Natural killer cell treated with Interleukin-12 subunit alpha and Interleukin-12 subunit beta and Interleukin-15 and Interleukin-18, amount 100 ng/mL, for 72 hours (primary cell): ENCODE data around the gene NT5C1B. TPM values are rescaled to one million over a fixed set of nuclear protein-coding genes. Genes with fewer than 3 reads are reported as not detected.

Experiments
- ATAC-seq, 2 donors: fragments of 150-1000 bp; cut with Tn5 transposase in 1 of 2; sonication (Bioruptor Pico), chemical (Tn5 transposase) in 1 of 2; 2 replicates each; pipeline ENCODE4 v1.10.0; 2021
- DNase-seq: peaks from one replicate; pipeline ENCODE4 v3.0.0; 2022; ENCODE audit warnings: low spot score
- H3K27ac Mint-ChIP-seq, 2 donors: 1 replicate in 1 of 2; 2 replicates in 1 of 2; pipeline ENCODE4 v1.8.0; 2022; ENCODE audit warnings: mixed read lengths in 2 of 2, mild to moderate bottlenecking in 1 of 2, moderate library complexity in 1 of 2
- H3K27me3 Mint-ChIP-seq, 2 donors: 1 replicate in 1 of 2; 2 replicates in 1 of 2; pipeline ENCODE4 v1.8.0; 2022; ENCODE audit warnings: mixed read lengths in 2 of 2
- H3K36me3 Mint-ChIP-seq: one replicate; pipeline ENCODE4 v1.8.0; 2022; ENCODE audit warnings: mixed read lengths
- H3K4me1 Mint-ChIP-seq, 2 donors: 1 replicate in 1 of 2; 2 replicates in 1 of 2; pipeline ENCODE4 v1.8.0; 2022; ENCODE audit warnings: low read depth in 2 of 2, mixed read lengths in 2 of 2, mild to moderate bottlenecking in 1 of 2
- H3K4me3 Mint-ChIP-seq: one replicate; pipeline ENCODE4 v1.8.0; 2022; ENCODE audit warnings: mixed read lengths
- H3K9me3 Mint-ChIP-seq: 2 replicates; pipeline ENCODE4 v1.8.0; 2022; ENCODE audit warnings: mixed read lengths
- total RNA-seq, 2 donors: library from RNA; stranded (reverse); gene quantifications; one replicate each; pipeline ENCODE4 v1.2.3, GENCODE V29; 2022

The NT5C1B gene
- total RNA-seq, 2 donors from 2014 or later = not detected

DNA sequence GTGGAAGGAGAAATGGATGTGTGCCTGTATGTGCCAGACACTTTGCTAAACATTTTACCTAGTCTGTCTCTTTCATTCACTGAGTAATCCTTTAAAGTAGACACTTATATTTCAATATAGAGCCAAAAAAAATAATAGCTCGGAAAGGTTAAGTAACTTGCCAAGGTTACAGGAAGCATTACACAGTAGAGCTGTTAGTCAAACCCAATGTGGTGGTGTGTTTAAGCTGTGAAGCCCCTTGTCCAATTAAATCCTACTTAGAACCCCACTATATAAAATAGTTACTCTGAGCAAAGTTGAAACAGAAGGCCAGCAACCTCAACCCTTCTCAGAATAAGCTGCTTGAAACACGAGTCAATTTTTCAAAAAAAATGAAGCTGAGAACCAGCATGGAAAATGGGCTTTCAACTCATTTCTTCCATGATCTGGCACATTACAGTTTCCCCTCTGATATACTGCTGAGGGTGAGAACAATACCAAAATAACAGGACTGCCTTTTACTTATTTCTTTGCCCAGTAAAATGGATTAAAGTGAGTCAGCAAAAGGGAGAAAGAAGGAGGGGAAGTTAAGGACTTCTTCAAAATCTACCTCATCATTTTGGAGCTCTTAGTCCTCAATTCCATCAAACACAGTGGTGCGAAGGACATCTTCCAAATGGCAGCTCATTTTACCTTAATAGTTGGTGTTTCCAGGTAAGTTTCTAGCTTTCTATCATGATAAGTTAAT is 36.9 kb downstream of the NT5C1B start:
- Mint-ChIP-seq H3K27ac (no peak overlapping the region), H3K4me1 (peaks cover 5 to 11% of the 10 kb centered on the region in 2 donors), H3K9me3 (no peaks in the 10 kb centered on the region), H3K4me3 (no peak overlapping the region), H3K27me3 (no peaks in the 10 kb centered on the region), H3K36me3 (peaks cover 13% of the 10 kb centered on the region)
- no peak for DNase-seq
- ATAC-seq = no peak

DNA sequence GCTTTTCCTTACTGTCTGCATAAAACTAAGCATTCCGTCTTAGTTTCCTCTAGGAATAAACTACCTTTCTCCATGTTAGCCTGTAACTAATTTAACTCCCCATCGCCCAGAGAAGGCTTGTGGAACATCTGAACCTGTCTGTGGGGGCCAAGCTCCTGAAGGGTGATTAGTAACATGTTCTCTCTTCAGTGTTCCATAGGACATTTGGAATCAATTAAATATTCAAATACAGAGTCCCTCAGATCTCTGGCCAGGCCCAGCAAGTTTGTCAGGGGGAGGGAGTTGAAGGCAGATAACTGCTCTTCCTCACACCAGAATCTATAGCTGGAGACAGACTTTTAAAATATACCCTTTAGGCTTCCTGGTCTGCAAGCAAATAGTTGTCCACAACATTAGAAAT is 37.7 kb downstream of the NT5C1B start:
- ATAC-seq (no peak), DNase-seq (no peak)
- no peaks in the 10 kb centered on the region for H3K9me3 Mint-ChIP-seq
- peaks cover 13% of the 10 kb centered on the region for H3K36me3 Mint-ChIP-seq
- no peak overlapping the region for H3K4me3 Mint-ChIP-seq
- H3K27ac Mint-ChIP-seq = no peak overlapping the region
- no peaks in the 10 kb centered on the region for H3K27me3 Mint-ChIP-seq
- peaks cover 5 to 11% of the 10 kb centered on the region in 2 donors for H3K4me1 Mint-ChIP-seq

DNA sequence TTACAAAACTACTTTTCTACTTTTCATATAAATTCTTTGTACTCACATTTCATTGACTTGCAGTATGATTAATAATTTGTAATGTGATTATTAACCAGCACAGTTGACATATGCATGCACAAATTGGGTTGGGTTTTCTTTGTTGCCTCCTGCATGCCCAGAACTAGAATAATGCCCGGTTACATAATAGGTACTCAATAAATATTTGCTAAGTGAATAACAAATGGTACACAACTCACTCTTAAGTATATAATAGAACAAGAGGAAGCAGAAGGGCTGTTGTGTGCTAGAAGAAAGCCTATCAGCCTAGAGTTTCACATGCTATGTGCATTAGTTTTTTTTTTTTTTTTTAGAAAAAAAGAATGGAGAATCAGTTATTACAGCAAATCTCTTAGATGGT is 38.2 kb downstream of the NT5C1B start:
- Mint-ChIP-seq H3K27me3 (no peaks in the 10 kb centered on the region), H3K27ac (no peak overlapping the region), H3K4me1 (peaks cover 5 to 11% of the 10 kb centered on the region in 2 donors), H3K9me3 (no peaks in the 10 kb centered on the region), H3K4me3 (no peak overlapping the region), H3K36me3 (peaks cover 13% of the 10 kb centered on the region)
- DNase-seq = no peak
- no peak for ATAC-seq

DNA sequence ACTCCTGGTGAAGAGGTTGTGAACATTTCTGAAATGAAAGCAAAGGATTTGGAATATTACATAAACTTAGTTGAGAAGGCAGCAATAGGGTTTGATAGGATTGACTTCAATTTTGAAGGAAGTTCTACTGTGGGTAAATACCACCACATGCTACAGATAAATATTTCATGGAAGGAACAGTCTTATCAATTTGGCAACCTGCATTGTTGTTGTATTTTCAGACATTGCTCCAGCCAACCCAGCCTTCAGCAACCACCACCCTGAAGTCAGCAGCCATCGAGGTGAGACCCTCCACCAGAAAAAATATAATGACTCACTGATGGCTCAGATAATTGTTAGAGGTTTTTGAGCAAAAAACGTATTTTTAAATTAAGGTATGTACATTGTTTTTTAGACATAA is 38.9 kb downstream of the NT5C1B start:
- Mint-ChIP-seq H3K27me3 (no peaks in the 10 kb centered on the region), H3K36me3 (peaks cover 12% of the 10 kb centered on the region), H3K4me1 (peaks cover 5 to 11% of the 10 kb centered on the region in 2 donors), H3K9me3 (no peaks in the 10 kb centered on the region), H3K4me3 (no peak overlapping the region), H3K27ac (no peak overlapping the region)
- DNase-seq (no peak), ATAC-seq (no peak)

DNA sequence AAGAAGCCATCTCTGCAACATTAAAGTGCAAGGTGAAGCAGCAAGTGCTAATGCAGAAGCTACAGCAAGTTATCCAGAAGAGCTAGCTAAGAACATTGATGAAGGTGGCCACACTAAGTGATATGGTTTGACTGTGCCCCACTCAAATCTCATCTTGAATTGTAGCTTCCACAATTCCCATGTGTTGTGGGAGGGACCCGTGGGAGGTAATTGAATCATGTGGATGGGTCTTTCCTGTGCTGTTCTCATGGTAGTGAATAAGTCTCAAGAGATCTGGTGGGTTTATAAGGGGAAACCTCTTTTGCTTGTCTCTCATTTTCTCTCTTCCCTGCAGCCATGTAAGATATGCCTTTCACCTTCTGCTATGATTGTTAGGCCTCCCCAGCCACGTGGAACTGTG is 40.3 kb downstream of the NT5C1B start:
- no peak overlapping the region for H3K4me3 Mint-ChIP-seq
- no peak for DNase-seq
- H3K9me3 Mint-ChIP-seq = no peaks in the 10 kb centered on the region
- H3K36me3 Mint-ChIP-seq = no peaks in the 10 kb centered on the region
- ATAC-seq = no peak
- H3K27ac Mint-ChIP-seq = no peak overlapping the region
- peaks cover 2 to 11% of the 10 kb centered on the region in 2 donors for H3K4me1 Mint-ChIP-seq
- H3K27me3 Mint-ChIP-seq = no peaks in the 10 kb centered on the region

DNA sequence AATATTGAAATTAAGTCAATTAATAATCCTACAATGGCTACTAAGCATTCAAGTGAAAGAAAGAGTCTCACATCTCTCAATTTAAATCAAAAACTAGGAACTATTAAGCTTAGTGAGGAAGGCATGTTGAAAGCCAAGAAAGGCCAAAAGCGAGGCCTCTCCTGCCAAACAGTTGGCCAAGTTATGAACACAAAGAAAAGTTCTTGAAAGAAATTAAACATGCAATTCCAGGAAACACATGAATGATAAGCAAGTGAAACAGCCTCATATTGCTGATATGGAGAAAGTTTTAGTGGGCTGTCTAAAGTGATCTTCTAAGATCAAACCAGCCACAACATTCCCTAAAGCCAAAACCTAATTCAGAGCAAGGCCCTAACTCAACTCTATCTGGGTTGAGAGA is 40.7 kb downstream of the NT5C1B start:
- ATAC-seq = no peak
- DNase-seq = no peak
- no peak overlapping the region for H3K4me3 Mint-ChIP-seq
- H3K9me3 Mint-ChIP-seq = no peaks in the 10 kb centered on the region
- H3K36me3 Mint-ChIP-seq = no peaks in the 10 kb centered on the region
- no peaks in the 10 kb centered on the region for H3K27me3 Mint-ChIP-seq
- H3K4me1 Mint-ChIP-seq = peaks cover 2 to 11% of the 10 kb centered on the region in 2 donors
- H3K27ac Mint-ChIP-seq = no peak overlapping the region

DNA sequence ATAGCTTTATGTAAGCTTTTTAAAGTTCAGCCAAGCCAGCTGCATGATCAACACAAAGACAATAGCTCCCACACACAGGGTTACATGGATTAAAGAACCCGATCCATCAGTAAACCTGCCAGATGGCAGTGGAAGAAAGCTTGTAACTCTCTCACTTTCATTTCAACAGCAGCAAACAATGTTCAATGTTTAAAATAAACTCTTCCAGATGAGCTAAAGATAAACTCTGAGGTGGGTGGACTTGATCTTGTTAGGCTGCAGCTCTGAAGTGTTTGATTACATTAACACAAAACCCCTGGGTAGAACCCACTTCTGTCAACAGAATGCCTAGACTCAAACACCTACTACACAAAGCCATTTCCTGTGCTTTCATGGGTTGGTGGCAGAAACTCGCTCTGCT is 42.8 kb downstream of the NT5C1B start:
- Mint-ChIP-seq H3K27me3 (peaks cover 2 to 5% of the 10 kb centered on the region in 2 donors), H3K9me3 (peaks cover 2% of the 10 kb centered on the region), H3K36me3 (peaks cover 5% of the 10 kb centered on the region), H3K27ac (no peak overlapping the region), H3K4me3 (no peak overlapping the region), H3K4me1 (peaks cover 0 to 6% of the 10 kb centered on the region in 2 donors)
- ATAC-seq (no peak), DNase-seq (no peak)

DNA sequence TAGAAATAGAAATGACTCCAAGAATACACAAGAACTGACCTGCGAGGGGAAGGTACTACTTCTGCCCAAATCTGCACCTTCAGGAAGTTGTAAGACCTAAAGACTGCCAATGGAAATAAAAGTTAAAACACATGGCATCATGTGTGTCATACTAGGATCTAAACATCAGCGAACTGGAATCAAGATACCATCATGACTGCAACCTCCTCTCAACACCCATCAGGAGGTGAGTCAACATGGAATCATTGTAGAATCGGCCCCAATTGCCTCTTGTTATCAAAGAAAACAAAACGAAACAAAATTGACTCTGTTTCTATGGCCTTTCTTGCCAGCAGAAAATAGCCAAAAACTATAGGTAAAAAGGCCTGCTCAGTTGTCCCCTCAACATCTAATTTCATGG is 44.0 kb downstream of the NT5C1B start:
- DNase-seq = no peak
- no peak for ATAC-seq
- Mint-ChIP-seq H3K27me3 (peaks cover 2 to 5% of the 10 kb centered on the region in 2 donors), H3K36me3 (peaks cover 12% of the 10 kb centered on the region), H3K9me3 (peaks cover 2% of the 10 kb centered on the region), H3K27ac (no peak overlapping the region), H3K4me3 (no peak overlapping the region), H3K4me1 (no peaks in the 10 kb centered on the region)

DNA sequence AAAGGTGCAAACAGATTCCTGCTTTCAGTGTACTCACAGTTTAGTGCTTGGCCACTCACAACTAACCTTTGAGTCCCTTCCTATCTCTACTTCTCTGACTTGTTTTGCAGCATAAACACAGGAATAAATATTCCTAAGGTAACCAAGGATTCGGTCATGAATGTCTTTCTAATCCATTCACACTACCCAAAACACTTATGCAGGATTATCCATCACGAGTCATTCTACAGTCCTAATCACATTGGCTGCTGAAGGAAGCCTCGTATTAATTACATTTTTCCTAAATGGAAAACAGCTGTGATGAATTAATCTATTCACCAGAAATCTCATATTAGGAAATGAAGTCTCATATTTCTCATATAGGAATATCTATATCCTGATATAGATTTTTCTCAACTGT is 45.2 kb downstream of the NT5C1B start:
- H3K4me1 Mint-ChIP-seq = no peaks in the 10 kb centered on the region
- H3K27ac Mint-ChIP-seq = no peak overlapping the region
- ATAC-seq (no peak), DNase-seq (no peak)
- peaks cover 2% of the 10 kb centered on the region for H3K9me3 Mint-ChIP-seq
- H3K36me3 Mint-ChIP-seq = peaks cover 12% of the 10 kb centered on the region
- no peak overlapping the region for H3K4me3 Mint-ChIP-seq
- peaks cover 2 to 5% of the 10 kb centered on the region in 2 donors for H3K27me3 Mint-ChIP-seq

DNA sequence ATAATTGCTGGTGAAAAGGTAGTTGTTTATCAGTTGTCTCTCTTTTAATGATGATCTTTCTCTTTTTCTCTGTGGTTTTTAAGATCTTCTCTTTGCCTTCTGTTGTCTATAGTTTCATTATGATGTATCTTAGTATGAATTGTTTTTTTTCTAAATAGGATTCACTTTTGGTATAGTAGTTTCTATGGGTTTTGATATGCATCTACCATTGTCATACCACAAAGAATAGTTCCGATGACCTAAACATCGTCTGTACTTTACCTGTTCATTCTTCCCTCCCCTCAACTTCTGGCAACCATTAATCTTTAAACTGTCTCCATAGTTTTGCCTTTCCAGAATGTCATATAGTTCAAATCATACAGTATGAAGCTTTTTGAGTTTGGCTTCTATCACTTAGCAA is 48.5 kb downstream of the NT5C1B start:
- no peaks in the 10 kb centered on the region for H3K4me1 Mint-ChIP-seq
- no peak for ATAC-seq
- DNase-seq = no peak
- peaks cover 6 to 8% of the 10 kb centered on the region in 2 donors for H3K27me3 Mint-ChIP-seq
- H3K4me3 Mint-ChIP-seq = no peak overlapping the region
- H3K27ac Mint-ChIP-seq = no peak overlapping the region
- H3K36me3 Mint-ChIP-seq = peaks cover 12% of the 10 kb centered on the region
- peaks cover 2% of the 10 kb centered on the region for H3K9me3 Mint-ChIP-seq

DNA sequence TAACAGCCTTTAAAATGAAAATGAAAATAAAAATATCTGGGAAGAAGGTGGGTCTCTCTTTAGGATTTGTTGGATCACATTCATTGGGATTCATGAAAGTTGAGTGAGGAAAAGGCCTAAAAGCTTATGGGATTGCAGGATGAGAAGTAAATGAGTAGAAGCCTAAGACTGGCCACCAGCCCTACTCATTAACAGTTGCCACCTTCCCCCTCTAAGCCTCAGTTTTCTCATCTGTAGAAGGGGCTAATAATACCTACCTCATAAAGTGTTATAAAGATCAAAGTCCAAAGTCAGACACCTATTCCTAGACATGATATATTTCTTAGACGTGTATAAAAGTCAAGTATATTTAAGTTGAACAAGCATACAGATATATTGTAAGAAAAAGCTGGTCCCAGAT is 52.7 kb downstream of the NT5C1B start:
- no peak overlapping the region for H3K27ac Mint-ChIP-seq
- H3K4me1 Mint-ChIP-seq = no peaks in the 10 kb centered on the region
- no peak overlapping the region for H3K4me3 Mint-ChIP-seq
- H3K9me3 Mint-ChIP-seq = no peaks in the 10 kb centered on the region
- ATAC-seq (no peak), DNase-seq (no peak)
- H3K36me3 Mint-ChIP-seq = peaks cover 7% of the 10 kb centered on the region
- H3K27me3 Mint-ChIP-seq = peaks cover 7 to 8% of the 10 kb centered on the region in 2 donors

DNA sequence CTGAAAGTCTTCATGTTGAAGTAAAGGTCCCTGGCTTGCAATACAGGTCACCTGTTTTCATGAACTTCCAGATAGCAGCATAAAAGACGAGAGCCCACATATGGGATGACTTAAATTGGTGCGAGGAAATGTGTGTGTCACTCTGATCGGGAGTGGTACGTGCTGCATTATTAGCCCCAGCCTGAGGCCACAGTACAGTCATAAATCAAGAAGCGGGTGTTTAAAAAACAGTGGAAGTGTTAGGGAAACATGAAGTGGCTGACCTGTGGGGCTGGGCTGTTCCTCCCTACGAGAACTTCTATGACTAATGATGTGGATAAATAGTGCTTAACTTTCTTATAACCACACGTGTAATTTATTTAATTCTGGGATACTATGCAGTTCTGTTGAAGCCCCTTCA is 53.3 kb downstream of the NT5C1B start:
- no peaks in the 10 kb centered on the region for H3K4me1 Mint-ChIP-seq
- no peak overlapping the region for H3K4me3 Mint-ChIP-seq
- peaks cover 6% of the 10 kb centered on the region for H3K36me3 Mint-ChIP-seq
- H3K9me3 Mint-ChIP-seq = no peaks in the 10 kb centered on the region
- H3K27ac Mint-ChIP-seq = no peak overlapping the region
- ATAC-seq (no peak), DNase-seq (no peak)
- H3K27me3 Mint-ChIP-seq = peaks cover 7 to 8% of the 10 kb centered on the region in 2 donors

DNA sequence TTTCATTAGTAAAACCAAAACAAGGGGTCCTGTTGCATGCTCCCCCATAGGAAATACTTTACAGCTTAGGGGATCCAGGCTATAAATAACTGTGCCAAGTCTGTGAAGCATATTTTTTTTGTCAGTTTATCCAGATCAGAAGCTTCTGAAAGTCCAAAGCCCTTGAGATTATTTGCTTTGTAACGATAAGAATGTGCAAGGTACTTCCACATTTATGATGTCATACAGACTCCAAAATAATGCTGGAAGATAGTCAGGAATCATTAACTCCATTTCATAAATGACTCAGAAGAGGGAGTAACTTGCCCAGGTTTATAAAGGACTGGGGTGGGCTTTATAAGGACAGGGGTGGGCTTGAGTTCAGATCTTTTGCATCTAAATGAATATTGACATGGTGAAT is 58.2 kb downstream of the NT5C1B start:
- H3K27ac Mint-ChIP-seq = no peak overlapping the region
- DNase-seq (no peak), ATAC-seq (no peak)
- H3K4me3 Mint-ChIP-seq = no peak overlapping the region
- H3K27me3 Mint-ChIP-seq = peaks cover 6 to 12% of the 10 kb centered on the region in 2 donors
- no peaks in the 10 kb centered on the region for H3K36me3 Mint-ChIP-seq
- H3K9me3 Mint-ChIP-seq = no peaks in the 10 kb centered on the region
- H3K4me1 Mint-ChIP-seq = no peaks in the 10 kb centered on the region

DNA sequence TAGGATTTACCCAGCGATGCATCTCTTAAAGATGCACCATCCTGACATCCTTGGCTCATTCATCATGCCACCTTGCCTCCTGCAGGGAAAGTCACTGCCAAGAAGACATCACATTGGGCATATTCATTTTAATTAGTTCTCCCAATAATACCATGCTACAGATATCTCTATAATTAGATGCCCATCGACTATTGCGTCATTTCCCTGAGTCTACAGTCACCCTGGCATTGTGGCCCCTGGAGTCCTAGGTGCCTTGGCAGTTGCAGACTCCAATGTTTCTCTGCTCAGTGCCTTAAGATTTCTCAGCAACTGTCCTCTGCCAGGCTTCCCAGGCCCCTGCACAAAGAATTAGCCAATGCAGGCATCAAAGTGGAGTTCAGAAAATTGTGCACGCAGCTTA is 61.5 kb downstream of the NT5C1B start:
- H3K4me3 Mint-ChIP-seq = no peak overlapping the region
- DNase-seq = no peak

DNA sequence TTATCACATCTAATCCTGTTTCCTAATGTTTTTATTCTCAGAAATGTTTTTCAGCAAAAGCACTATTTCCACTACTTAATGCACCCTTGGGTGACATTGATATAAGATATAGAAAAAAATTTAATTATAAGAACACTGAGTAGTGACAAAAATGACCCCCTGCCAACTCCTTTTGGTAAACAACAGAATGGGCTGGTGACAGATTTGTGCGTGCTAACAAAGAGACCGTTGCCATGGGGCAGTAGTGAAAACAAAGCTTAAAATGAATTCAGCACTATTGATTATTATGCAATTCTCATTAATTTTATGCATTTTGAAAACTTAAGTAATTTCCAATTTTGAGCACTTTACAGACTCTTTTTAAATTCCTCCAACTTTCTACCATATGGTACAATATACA is 62.0 kb downstream of the NT5C1B start:
- Mint-ChIP-seq H3K4me3 (no peak overlapping the region), H3K4me1 (no peaks in the 10 kb centered on the region), H3K36me3 (no peaks in the 10 kb centered on the region), H3K27me3 (peaks cover 0 to 6% of the 10 kb centered on the region in 2 donors), H3K27ac (no peak overlapping the region), H3K9me3 (no peaks in the 10 kb centered on the region)
- ATAC-seq (no peak), DNase-seq (no peak)

More for the DNA sequence above, 61.5 kb downstream of the NT5C1B start:
- no peak for ATAC-seq
- Mint-ChIP-seq H3K4me1 (no peaks in the 10 kb centered on the region), H3K9me3 (no peaks in the 10 kb centered on the region), H3K36me3 (no peaks in the 10 kb centered on the region), H3K27ac (no peak overlapping the region), H3K27me3 (peaks cover 0 to 6% of the 10 kb centered on the region in 2 donors)
